Thoracic aorta (tissue), 2 donors: Measurements from ENCODE around the gene MED27. TPM values are rescaled to one million over a fixed set of nuclear protein-coding genes. Genes with fewer than 3 reads are reported as not detected.

ENCODE experiments used
- ATAC-seq: fragments of 150-250 bp; one replicate; pipeline ENCODE4 v1.8.0; 2017; ENCODE audit warnings: low read depth; ENCODE audit not compliant: insufficient number of reproducible peaks, low FRiP score
- DNase-seq: peaks from one replicate; pipeline ENCODE4 v3.0.0-alpha.2; 2020; ENCODE audit warnings: low spot score
- H3K27ac ChIP-seq, 2 donors: fragments of 200-600 bp; sonication (generic); 1 replicate in 1 of 2; 2 replicates in 1 of 2; pipeline ENCODE4 v1.5.1; 2016; ENCODE audit warnings: mild to moderate bottlenecking in 2 of 2, moderate library complexity in 2 of 2
- H3K27me3 ChIP-seq: fragments of 200-600 bp; sonication (generic); replicated peaks from 2 replicates; pipeline ENCODE4 v1.6.0; 2016; ENCODE audit warnings: mild to moderate bottlenecking; ENCODE audit not compliant: insufficient read depth
- H3K36me3 ChIP-seq: fragments of 200-600 bp; sonication (generic); one replicate; pipeline ENCODE4 v1.5.1; 2016
- H3K4me1 ChIP-seq, 2 donors: fragments of 200-600 bp; sonication (generic); 1 replicate in 1 of 2; 2 replicates in 1 of 2; pipeline versions ENCODE4 v1.5.1 to v1.6.0; 2016; ENCODE audit warnings: low read depth in 2 of 2, mild to moderate bottlenecking in 1 of 2; ENCODE audit not compliant: control insufficient read depth in 1 of 2
- H3K4me3 ChIP-seq: fragments of 200-600 bp; sonication (generic); 2 replicates; pipeline ENCODE4 v1.5.1; 2016; ENCODE audit warnings: mild to moderate bottlenecking
- H3K9me3 ChIP-seq: fragments of 200-600 bp; sonication (generic); 2 replicates; pipeline ENCODE4 v1.5.1; 2016
- CTCF ChIP-seq: fragments of 200-600 bp; sonication (generic); IDR thresholded peaks from one replicate; pipeline ENCODE4 v1.5.1; 2019; ENCODE audit warnings: antibody characterized with exemption
- total RNA-seq, 2 donors: library from RNA; depleted of rRNA; stranded (reverse); fragments of >200 nt; gene quantifications; one replicate each; pipeline versions ENCODE4 v1.1.0 to v1.2.3, GENCODE V29; 2016

Gene MED27
- total RNA-seq, 2 donors from 2014 or later, result 19.3 to 26.5 TPM

DNA sequence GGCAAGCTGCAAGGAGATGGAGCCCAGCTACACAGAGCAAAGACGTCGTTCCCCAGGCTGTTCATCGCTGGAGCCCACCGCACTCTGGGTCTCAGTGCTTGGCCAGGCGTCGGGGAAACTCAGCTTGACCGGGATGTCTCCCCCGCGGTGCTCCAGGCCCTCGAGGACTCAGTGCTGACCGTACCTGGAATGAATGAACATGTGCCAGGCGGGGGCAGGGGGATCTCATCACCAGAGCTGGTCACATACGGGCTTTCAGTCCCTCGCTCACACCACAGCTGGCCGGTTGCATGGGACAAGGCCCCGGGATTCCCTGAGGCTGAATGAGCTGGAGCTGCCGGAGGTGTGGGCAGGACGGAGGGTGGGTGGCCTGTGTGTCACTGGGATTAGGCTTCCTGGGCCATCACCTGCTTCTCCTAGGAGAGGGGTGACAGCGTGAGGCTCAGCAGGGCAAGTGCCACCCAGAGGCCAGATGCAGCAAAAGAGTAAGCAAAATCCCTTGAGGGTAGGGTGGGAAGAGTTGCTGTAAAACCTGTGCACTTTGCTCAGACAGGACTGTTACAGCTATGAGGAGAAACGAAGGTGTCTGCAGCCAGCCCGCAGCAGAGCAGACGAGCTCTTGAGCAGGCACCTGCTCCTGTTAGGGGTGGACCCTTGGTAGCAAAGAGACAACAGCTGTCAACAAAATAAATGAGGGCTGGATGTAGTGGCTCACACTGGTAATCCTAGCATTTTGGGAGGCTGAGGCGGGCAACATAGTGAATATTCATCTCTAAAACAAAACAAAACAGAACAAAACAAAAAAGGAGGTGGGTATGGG lies 269.1 kb downstream of the MED27 start:
- Histone ChIP-seq H3K27me3 (no peaks in the 10 kb centered on the region), H3K4me3 (no peak overlapping the region), H3K4me1 (no peaks in the 10 kb centered on the region), H3K27ac (no peak overlapping the region), H3K9me3 (no peaks in the 10 kb centered on the region), H3K36me3 (no peaks in the 10 kb centered on the region)
- ATAC-seq (no peak), DNase-seq (no peak)
- TF ChIP-seq CTCF, result no peak

Other genes with a start within 250 kb of the MED27 start
- 1 to 10 TPM; 1.2 to 2.0 TPM for gene NTNG2, start 82.2 kb upstream of the MED27 start, total RNA-seq